ENCODE results near the gene SPZ1.

Gene SPZ1

DNA sequence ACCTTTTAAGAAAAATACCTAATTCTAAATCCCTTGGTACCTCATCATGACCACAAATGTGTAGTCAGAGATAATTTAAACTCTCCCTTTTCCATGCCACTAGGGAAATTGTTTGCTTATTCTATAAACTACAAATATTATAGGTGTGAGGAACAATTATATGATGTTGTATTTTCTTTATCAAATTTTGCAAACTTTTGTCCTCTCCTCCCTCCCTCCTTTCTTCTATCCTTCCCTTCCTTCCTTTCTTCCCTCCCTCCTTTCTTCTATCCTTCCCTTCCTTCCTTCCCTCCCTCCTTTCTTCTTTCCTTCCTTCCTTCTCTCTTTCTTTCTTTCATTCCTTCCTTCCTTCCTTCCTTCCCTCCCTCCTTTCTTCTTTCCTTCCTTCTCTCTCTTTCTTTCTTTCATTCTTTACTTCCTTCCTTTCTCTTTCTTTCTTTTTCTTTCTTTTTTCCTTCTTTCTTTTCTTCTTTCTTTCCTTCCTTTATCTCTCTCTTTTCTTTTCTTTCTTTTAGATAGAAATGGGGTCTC lies 41.2 kb downstream of the SPZ1 start:
- no peak for DNase-seq (ENCODE audit: low read depth in 1 of 2, low spot score in 1 of 2)
- Histone ChIP-seq H3K4me3 (replicated peaks; ENCODE audit: insufficient read depth, low read length) (no peak overlapping the region), H3K27me3 (ENCODE audit: insufficient read depth, poor library complexity, severe bottlenecking) (no peaks in the 10 kb centered on the region), H3K27ac (replicated peaks) (no peak overlapping the region)
- TF ChIP-seq GABPA (IDR thresholded peaks at IDR 0.05; ENCODE audit: low read depth): no peak

DNA sequence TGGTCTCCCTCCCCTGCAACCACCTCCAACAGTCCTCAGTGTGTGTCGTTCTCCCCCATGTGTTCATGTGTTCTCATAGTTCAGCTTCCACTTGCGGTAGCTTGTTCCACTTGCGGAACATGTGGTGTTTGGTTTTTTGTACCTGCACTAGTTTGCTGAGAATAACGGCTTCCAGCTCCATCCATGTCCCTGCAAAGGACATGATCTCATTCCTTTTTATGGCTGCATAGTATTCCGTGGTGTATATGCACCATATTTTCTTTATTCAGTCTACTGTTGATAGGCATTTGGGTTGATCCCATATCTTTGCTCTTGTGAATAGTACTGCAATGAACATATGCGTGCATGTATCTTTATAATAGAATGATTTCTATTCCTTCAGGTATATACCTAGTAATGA lies 45.1 kb downstream of the SPZ1 start:
- no peak for DNase-seq (ENCODE audit: low read depth in 1 of 2, low spot score in 1 of 2)
- TF ChIP-seq POLR2AphosphoS5 (IDR thresholded peaks at IDR 0.05; ENCODE audit: low read depth) (no peak), GABPA (IDR thresholded peaks at IDR 0.05; ENCODE audit: low read depth) (no peak), SPI1 (IDR thresholded peaks at IDR 0.05; ENCODE audit: borderline replicate concordance, low read depth) (no peak)
- TF ChIP-seq, protein P1, sequence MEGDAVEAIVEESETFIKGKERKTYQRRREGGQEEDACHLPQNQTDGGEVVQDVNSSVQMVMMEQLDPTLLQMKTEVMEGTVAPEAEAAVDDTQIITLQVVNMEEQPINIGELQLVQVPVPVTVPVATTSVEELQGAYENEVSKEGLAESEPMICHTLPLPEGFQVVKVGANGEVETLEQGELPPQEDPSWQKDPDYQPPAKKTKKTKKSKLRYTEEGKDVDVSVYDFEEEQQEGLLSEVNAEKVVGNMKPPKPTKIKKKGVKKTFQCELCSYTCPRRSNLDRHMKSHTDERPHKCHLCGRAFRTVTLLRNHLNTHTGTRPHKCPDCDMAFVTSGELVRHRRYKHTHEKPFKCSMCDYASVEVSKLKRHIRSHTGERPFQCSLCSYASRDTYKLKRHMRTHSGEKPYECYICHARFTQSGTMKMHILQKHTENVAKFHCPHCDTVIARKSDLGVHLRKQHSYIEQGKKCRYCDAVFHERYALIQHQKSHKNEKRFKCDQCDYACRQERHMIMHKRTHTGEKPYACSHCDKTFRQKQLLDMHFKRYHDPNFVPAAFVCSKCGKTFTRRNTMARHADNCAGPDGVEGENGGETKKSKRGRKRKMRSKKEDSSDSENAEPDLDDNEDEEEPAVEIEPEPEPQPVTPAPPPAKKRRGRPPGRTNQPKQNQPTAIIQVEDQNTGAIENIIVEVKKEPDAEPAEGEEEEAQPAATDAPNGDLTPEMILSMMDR (IDR thresholded peaks at IDR 0.05; ENCODE audit: insufficient read depth, low read length): no peak
- TF ChIP-seq, protein P2, sequence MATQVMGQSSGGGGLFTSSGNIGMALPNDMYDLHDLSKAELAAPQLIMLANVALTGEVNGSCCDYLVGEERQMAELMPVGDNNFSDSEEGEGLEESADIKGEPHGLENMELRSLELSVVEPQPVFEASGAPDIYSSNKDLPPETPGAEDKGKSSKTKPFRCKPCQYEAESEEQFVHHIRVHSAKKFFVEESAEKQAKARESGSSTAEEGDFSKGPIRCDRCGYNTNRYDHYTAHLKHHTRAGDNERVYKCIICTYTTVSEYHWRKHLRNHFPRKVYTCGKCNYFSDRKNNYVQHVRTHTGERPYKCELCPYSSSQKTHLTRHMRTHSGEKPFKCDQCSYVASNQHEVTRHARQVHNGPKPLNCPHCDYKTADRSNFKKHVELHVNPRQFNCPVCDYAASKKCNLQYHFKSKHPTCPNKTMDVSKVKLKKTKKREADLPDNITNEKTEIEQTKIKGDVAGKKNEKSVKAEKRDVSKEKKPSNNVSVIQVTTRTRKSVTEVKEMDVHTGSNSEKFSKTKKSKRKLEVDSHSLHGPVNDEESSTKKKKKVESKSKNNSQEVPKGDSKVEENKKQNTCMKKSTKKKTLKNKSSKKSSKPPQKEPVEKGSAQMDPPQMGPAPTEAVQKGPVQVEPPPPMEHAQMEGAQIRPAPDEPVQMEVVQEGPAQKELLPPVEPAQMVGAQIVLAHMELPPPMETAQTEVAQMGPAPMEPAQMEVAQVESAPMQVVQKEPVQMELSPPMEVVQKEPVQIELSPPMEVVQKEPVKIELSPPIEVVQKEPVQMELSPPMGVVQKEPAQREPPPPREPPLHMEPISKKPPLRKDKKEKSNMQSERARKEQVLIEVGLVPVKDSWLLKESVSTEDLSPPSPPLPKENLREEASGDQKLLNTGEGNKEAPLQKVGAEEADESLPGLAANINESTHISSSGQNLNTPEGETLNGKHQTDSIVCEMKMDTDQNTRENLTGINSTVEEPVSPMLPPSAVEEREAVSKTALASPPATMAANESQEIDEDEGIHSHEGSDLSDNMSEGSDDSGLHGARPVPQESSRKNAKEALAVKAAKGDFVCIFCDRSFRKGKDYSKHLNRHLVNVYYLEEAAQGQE (IDR thresholded peaks at IDR 0.05; ENCODE audit: insufficient replicate concordance, low read depth): no peak
- Histone ChIP-seq H3K27me3 (ENCODE audit: insufficient read depth, poor library complexity, severe bottlenecking) (no peaks in the 10 kb centered on the region), H3K27ac (replicated peaks) (no peak overlapping the region), H3K4me3 (replicated peaks; ENCODE audit: insufficient read depth, low read length) (no peak overlapping the region)

- TF ChIP-seq POLR2AphosphoS5 (IDR thresholded peaks at IDR 0.05; ENCODE audit: low read depth): no peak
- no peak for TF ChIP-seq GABPA (IDR thresholded peaks at IDR 0.05; ENCODE audit: low read depth)
- TF ChIP-seq, protein P1 (IDR thresholded peaks at IDR 0.05; ENCODE audit: insufficient read depth, low read length): no peak
- no peak for TF ChIP-seq SPI1 (IDR thresholded peaks at IDR 0.05; ENCODE audit: borderline replicate concordance, low read depth)
- TF ChIP-seq, protein P2 (IDR thresholded peaks at IDR 0.05; ENCODE audit: insufficient replicate concordance, low read depth): no peak
- H3K27me3 ChIP-seq (ENCODE audit: insufficient read depth, poor library complexity, severe bottlenecking): no peaks in the 10 kb centered on the region
Observed at GRCh38 chr5:80368661-80369480, 49.1 kb downstream of the SPZ1 start.

GRCh38 chr5:80369521-80369920 lies 49.7 kb downstream of the SPZ1 start:
- no peak for DNase-seq (ENCODE audit: low read depth in 1 of 2, low spot score in 1 of 2)
- TF ChIP-seq, protein P1 (IDR thresholded peaks at IDR 0.05; ENCODE audit: insufficient read depth, low read length): no peak
- TF ChIP-seq POLR2AphosphoS5 (IDR thresholded peaks at IDR 0.05; ENCODE audit: low read depth) (no peak), GABPA (IDR thresholded peaks at IDR 0.05; ENCODE audit: low read depth) (no peak), SPI1 (IDR thresholded peaks at IDR 0.05; ENCODE audit: borderline replicate concordance, low read depth) (no peak)
- TF ChIP-seq, protein P2 (IDR thresholded peaks at IDR 0.05; ENCODE audit: insufficient replicate concordance, low read depth): no peak
- H3K27ac ChIP-seq (replicated peaks): no peak overlapping the region
- no peaks in the 10 kb centered on the region for H3K27me3 ChIP-seq (ENCODE audit: insufficient read depth, poor library complexity, severe bottlenecking)
- no peak overlapping the region for H3K4me3 ChIP-seq (replicated peaks; ENCODE audit: insufficient read depth, low read length)

More at GRCh38 chr5:80368661-80369480, 49.1 kb downstream of the SPZ1 start:
- Histone ChIP-seq H3K4me3 (replicated peaks; ENCODE audit: insufficient read depth, low read length) (no peak overlapping the region), H3K27ac (replicated peaks) (no peak overlapping the region)
- no peak for DNase-seq (ENCODE audit: low read depth in 1 of 2, low spot score in 1 of 2)
